GM06990 (cell line): Measurements from ENCODE around the gene POU2F3.

Experiments
- DNase-seq: peaks from one replicate; pipeline ENCODE4 v3.0.0-alpha.2; 2011; ENCODE audit not compliant: insufficient read length; ENCODE audit errors: extremely low read depth
- H3K27me3 ChIP-seq: replicated peaks from 2 replicates; pipeline ENCODE4 v1.6.0; 2011; ENCODE audit warnings: low read length; ENCODE audit not compliant: control insufficient read depth, insufficient read depth
- H3K36me3 ChIP-seq: 2 replicates; pipeline ENCODE4 v1.5.1; 2011; ENCODE audit warnings: low read length; ENCODE audit not compliant: control insufficient read depth, insufficient read depth
- H3K4me3 ChIP-seq: replicated peaks from 2 replicates; pipeline ENCODE4 v1.5.1; 2011; ENCODE audit warnings: low read depth, mild to moderate bottlenecking, control low read depth, low read length
- CTCF ChIP-seq: IDR thresholded peaks from 2 replicates; pipeline ENCODE4 v1.5.1; 2011; ENCODE audit warnings: low read length, control low read depth, mild to moderate bottlenecking, inconsistent platforms; ENCODE audit not compliant: insufficient read depth, poor library complexity, severe bottlenecking

Gene POU2F3

GRCh38 chr11:120279502-120279901 is 39.6 kb downstream of the POU2F3 start:
- no peak for DNase-seq
- no peak for TF ChIP-seq CTCF
- Histone ChIP-seq H3K4me3 (no peak overlapping the region), H3K36me3 (no peaks in the 10 kb centered on the region), H3K27me3 (peaks cover 2% of the 10 kb centered on the region; the same call in 1 of the 2 replicates)

GRCh38 chr11:120280600-120281051 is 40.7 kb downstream of the POU2F3 start:
- Histone ChIP-seq H3K27me3 (peaks cover 2% of the 10 kb centered on the region; the same call in 1 of the 2 replicates), H3K36me3 (no peaks in the 10 kb centered on the region), H3K4me3 (no peak overlapping the region)
- TF ChIP-seq CTCF, result no peak
- no peak for DNase-seq

- DNase-seq, result no peak
- TF ChIP-seq CTCF, result no peak
- H3K4me3 ChIP-seq, result no peak overlapping the region
- H3K36me3 ChIP-seq, result no peaks in the 10 kb centered on the region
- H3K27me3 ChIP-seq, result peaks cover 2% of the 10 kb centered on the region; the same call in 1 of the 2 replicates
These were observed 41.3 kb downstream of the POU2F3 start for GRCh38 chr11:120281143-120281795.

- no peak for DNase-seq
- Histone ChIP-seq H3K36me3 (no peaks in the 10 kb centered on the region), H3K4me3 (no peak overlapping the region), H3K27me3 (peaks cover 2% of the 10 kb centered on the region; the same call in 1 of the 2 replicates)
- TF ChIP-seq CTCF, result no peak
These were observed 43.2 kb downstream of the POU2F3 start for GRCh38 chr11:120283124-120283523.

- H3K36me3 ChIP-seq, result no peaks in the 10 kb centered on the region
- no peak for DNase-seq
- no peak for TF ChIP-seq CTCF
- peaks cover 2% of the 10 kb centered on the region; the same call in 1 of the 2 replicates for H3K27me3 ChIP-seq
- H3K4me3 ChIP-seq, result no peak overlapping the region
These were observed 44.3 kb downstream of the POU2F3 start for GRCh38 chr11:120284272-120284671.
